Measurements from ENCODE around the gene ERAL1.

DNA sequence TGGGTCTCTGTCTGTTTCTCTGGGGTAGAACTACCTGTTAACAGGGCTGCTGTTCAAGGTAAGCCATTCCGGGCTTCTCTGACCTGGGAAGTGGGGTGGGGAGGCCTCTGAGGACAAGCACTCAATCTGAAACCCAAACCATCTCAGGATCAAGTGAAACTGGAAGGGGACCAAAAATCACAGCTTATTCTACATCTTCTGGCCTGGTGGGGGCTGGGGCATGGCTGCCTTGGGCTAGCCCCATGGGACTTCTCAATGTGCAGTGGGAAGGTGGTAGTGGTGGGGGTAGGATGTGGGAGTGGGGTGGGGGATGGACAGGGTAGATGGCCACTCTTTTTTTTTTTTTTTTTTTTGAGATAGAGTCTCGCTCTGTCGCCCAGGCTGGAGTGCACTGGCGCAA lies 37.2 kb downstream of the ERAL1 start:
- TF ChIP-seq, protein P1, sequence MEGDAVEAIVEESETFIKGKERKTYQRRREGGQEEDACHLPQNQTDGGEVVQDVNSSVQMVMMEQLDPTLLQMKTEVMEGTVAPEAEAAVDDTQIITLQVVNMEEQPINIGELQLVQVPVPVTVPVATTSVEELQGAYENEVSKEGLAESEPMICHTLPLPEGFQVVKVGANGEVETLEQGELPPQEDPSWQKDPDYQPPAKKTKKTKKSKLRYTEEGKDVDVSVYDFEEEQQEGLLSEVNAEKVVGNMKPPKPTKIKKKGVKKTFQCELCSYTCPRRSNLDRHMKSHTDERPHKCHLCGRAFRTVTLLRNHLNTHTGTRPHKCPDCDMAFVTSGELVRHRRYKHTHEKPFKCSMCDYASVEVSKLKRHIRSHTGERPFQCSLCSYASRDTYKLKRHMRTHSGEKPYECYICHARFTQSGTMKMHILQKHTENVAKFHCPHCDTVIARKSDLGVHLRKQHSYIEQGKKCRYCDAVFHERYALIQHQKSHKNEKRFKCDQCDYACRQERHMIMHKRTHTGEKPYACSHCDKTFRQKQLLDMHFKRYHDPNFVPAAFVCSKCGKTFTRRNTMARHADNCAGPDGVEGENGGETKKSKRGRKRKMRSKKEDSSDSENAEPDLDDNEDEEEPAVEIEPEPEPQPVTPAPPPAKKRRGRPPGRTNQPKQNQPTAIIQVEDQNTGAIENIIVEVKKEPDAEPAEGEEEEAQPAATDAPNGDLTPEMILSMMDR (conservative IDR thresholded peaks at IDR 0.05): no peak
- TF ChIP-seq EZH2 (IDR thresholded peaks at IDR 0.05; ENCODE audit: low read depth): no peak
